ENCODE measurements around the gene RAB19. TPM values are rescaled to one million over a fixed set of nuclear protein-coding genes. Genes with fewer than 3 reads are reported as not detected.

The RAB19 gene
- total and polyA plus RNA-seq, 10 of the 15 experiments (the other 5 are each of a cell fraction or from before 2014, with no cell fraction given): 0.14 to 1.0 (median 0.23) TPM; not detected in 5

Small RNA genes within 50 kb of the gene (small RNA-seq; reads per million reads assigned to genes)
- gene RNA5SP247: not detected
- gene RNA5SP248: 142 reads per million, percentile 99 among the genes with 10 or more reads in this experiment

Other genes starting within 250 kb of the RAB19 start
- 0.76 and 0.96 TPM in 2 replicates for gene KDM7A, start 227.1 kb upstream of the RAB19 start, total RNA-seq (2014; rRNA removed)
- gene KDM7A, start 227.1 kb upstream of the RAB19 start, total RNA-seq (2014; rRNA removed; fragmentation: Illumina TruSeq; extraction: Trizol): 0.64 and 0.81 TPM in 2 replicates
- 0.95 and 1.5 TPM in 2 replicates for gene KDM7A, start 227.1 kb upstream of the RAB19 start, total RNA-seq (2021)
- 0.87 and 1.0 TPM in 2 replicates for gene KDM7A, start 227.1 kb upstream of the RAB19 start, polyA plus RNA-seq (2011; rRNA removed)
- gene KDM7A, start 227.1 kb upstream of the RAB19 start, polyA plus RNA-seq (2014; fragmentation: Illumina TruSeq; extraction: Trizol): 0.68 and 0.79 TPM in 2 replicates
- under 1 TPM; 0.07 to 0.16 TPM for gene KDM7A, start 227.1 kb upstream of the RAB19 start, polyA plus RNA-seq (2014; fragmentation: Nextera tagmentation; extraction: Ambion mirVana)
- gene KDM7A, start 227.1 kb upstream of the RAB19 start, polyA plus RNA-seq (2014; rRNA removed): 0.75 and 0.86 TPM in 2 replicates
- gene KDM7A, start 227.1 kb upstream of the RAB19 start, polyA plus RNA-seq (2016; fragmentation: Nextera tagmentation; extraction: Ambion mirVana): under 1 TPM; 0.19 to 0.32 TPM
- gene SLC37A3, start 5.5 kb upstream of the RAB19 start, total RNA-seq (2014; rRNA removed): 9.3 and 9.7 TPM in 2 replicates
- gene SLC37A3, start 5.5 kb upstream of the RAB19 start, total RNA-seq (2014; rRNA removed; fragmentation: Illumina TruSeq; extraction: Trizol): 10.5 and 11.4 TPM in 2 replicates
- gene SLC37A3, start 5.5 kb upstream of the RAB19 start, total RNA-seq (2021): 12.3 and 13.6 TPM in 2 replicates
- gene SLC37A3, start 5.5 kb upstream of the RAB19 start, polyA plus RNA-seq (2011; rRNA removed): 13.6 and 16.7 TPM in 2 replicates
- gene SLC37A3, start 5.5 kb upstream of the RAB19 start, polyA plus RNA-seq (2014; fragmentation: Illumina TruSeq; extraction: Trizol): 11.9 and 16.4 TPM in 2 replicates
- gene SLC37A3, start 5.5 kb upstream of the RAB19 start, polyA plus RNA-seq (2014; fragmentation: Nextera tagmentation; extraction: Ambion mirVana): 1 to 10 TPM; 3.7 to 4.8 TPM
- gene SLC37A3, start 5.5 kb upstream of the RAB19 start, polyA plus RNA-seq (2014; rRNA removed): 11.4 and 12.8 TPM in 2 replicates
- gene SLC37A3, start 5.5 kb upstream of the RAB19 start, polyA plus RNA-seq (2016; fragmentation: Nextera tagmentation; extraction: Ambion mirVana): 10 to 100 TPM in 1 of 2 experiments, 1 to 10 TPM in 1; 8.5 to 10.5 TPM
- 37.9 and 45.7 TPM in 2 replicates for gene MKRN1, start 75.4 kb downstream of the RAB19 start, total RNA-seq (2014; rRNA removed)
- gene MKRN1, start 75.4 kb downstream of the RAB19 start, total RNA-seq (2014; rRNA removed; fragmentation: Illumina TruSeq; extraction: Trizol): 55.1 and 55.3 TPM in 2 replicates
- gene MKRN1, start 75.4 kb downstream of the RAB19 start, total RNA-seq (2021): 54.7 and 56.1 TPM in 2 replicates
- 61.3 and 73.4 TPM in 2 replicates for gene MKRN1, start 75.4 kb downstream of the RAB19 start, polyA plus RNA-seq (2011; rRNA removed)
- 59.5 and 85.1 TPM in 2 replicates for gene MKRN1, start 75.4 kb downstream of the RAB19 start, polyA plus RNA-seq (2014; fragmentation: Illumina TruSeq; extraction: Trizol)
- 10 to 100 TPM; 19.1 to 23.8 TPM for gene MKRN1, start 75.4 kb downstream of the RAB19 start, polyA plus RNA-seq (2014; fragmentation: Nextera tagmentation; extraction: Ambion mirVana)
- gene MKRN1, start 75.4 kb downstream of the RAB19 start, polyA plus RNA-seq (2014; rRNA removed): 34.3 and 38.8 TPM in 2 replicates
- gene MKRN1, start 75.4 kb downstream of the RAB19 start, polyA plus RNA-seq (2016; fragmentation: Nextera tagmentation; extraction: Ambion mirVana): 10 to 100 TPM; 50.0 to 51.2 TPM
- gene DENND2A, start 236.8 kb downstream of the RAB19 start, total RNA-seq (2014; rRNA removed): not detected in 2 replicates
- gene DENND2A, start 236.8 kb downstream of the RAB19 start, total RNA-seq (2014; rRNA removed; fragmentation: Illumina TruSeq; extraction: Trizol): not detected in 2 replicates
- gene DENND2A, start 236.8 kb downstream of the RAB19 start, total RNA-seq (2021): not detected in 2 replicates
- gene DENND2A, start 236.8 kb downstream of the RAB19 start, polyA plus RNA-seq (2011; rRNA removed): not detected in 2 replicates
- gene DENND2A, start 236.8 kb downstream of the RAB19 start, polyA plus RNA-seq (2014; fragmentation: Illumina TruSeq; extraction: Trizol): 0.01 TPM in 1 of 2 replicates, not detected in the other
- not detected for gene DENND2A, start 236.8 kb downstream of the RAB19 start, polyA plus RNA-seq (2014; fragmentation: Nextera tagmentation; extraction: Ambion mirVana)
- gene DENND2A, start 236.8 kb downstream of the RAB19 start, polyA plus RNA-seq (2014; rRNA removed): not detected in 2 replicates
- gene DENND2A, start 236.8 kb downstream of the RAB19 start, polyA plus RNA-seq (2016; fragmentation: Nextera tagmentation; extraction: Ambion mirVana): not detected